Measurements from ENCODE around the gene KMT2C. TPM values are rescaled to one million over a fixed set of nuclear protein-coding genes. Genes with fewer than 3 reads are reported as not detected.
A peak's percentile ranks its signal among the peaks of the same experiment; 100 is the strongest.
"Not testable (repeated sequence)": the region's sequence is repeated elsewhere in the genome, so short reads cannot be mapped to it uniquely, and the experiment has no call there.

KMT2C gene
- polyA plus RNA-seq, 1 donor, result 50.1 TPM

DNA sequence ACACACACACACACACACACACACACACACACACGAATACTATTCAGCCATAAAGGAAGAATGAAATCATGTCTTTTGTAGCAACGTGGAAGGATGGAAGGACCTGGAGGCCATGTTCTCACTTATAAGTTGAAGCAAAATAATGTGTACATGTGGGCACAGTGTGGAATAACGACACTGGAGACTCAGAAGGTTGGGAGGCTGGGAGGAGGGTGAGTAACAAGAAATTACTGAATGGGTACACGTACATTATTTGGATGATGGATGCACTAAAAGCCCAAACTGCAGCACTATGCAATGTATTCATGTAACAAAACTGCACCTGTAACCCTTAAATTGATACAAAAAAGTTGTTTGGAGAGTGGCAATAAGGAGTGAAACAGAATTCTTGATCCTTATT, 32.1 kb downstream of the KMT2C start:
- no peak for DNase-seq

DNA sequence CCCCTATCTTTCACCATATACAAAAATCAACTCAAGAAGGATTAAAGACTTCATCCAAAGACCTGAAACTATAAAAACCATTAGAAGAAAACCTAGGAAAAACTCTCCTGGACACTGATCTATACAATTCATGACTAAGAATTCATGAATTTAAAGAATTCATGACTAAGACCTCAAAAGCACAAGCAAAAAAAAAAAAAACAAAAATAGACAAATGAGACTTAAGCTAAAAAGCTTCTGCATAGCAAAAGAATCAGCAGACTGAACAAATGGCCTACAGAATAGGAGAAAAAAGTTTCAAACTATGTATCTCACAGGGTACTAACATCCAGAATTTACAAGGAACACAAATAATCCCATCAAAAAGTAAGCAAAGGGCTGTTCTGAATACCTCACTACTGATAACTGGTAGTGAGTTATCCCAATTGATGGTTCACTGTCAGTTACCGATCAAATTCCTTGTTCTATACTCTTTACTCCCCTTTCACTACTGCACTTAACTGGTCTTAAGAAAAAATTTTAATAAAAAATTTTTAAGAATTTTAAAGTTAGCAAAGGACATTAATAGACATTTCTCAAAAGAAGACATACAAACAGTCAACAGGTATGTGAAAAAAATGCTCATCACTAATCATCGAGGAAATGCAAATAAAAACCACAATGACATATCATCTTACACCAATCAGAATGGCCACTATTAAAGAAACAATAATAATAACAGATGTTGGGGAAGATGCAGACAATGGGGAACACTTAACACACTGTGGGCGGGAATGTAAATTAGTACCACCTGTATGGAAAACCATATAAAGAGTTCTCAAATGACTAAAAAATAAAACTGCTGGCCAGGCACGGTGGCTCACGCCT, 33.2 kb downstream of the KMT2C start:
- DNase-seq, result no peak

DNA sequence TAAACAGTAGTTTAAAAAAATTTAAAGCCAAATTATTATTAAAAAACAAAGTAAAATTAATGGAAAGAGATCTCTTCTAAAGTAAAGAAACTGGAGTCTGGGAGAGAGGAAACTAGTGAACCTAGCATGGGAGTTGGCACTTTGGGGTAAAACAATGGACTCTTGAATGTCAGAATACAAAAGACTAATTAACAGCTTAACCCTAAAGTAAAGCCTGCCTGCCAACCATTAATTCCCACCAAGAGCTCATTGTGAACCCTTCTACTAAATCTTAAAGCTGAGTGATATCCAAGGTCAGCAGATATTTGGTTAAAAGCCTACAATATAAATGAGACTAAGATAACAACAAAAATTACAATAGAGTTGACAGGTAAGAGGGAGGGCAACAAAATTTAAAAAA, 36.5 kb downstream of the KMT2C start:
- no peak for DNase-seq

DNA sequence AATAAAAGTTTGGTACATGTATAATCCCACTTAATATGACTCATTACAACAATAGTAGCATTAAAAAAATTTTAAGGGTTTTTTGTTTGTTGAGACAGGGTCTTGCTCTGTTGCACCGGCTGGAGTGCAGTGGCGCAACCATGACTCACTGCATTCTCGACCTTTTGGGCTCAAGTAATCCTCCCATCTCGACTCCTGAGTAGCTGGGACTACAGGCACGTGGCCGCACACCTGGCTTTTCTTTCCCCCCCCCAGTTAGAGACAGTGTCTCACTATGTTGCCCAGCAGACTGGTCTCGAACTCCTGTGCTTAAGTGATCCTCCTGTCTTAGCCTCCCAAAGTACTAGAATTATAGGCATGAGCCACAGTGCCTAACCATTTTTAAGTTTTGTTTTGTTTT, 40.7 kb downstream of the KMT2C start:
- no peak for DNase-seq

DNA sequence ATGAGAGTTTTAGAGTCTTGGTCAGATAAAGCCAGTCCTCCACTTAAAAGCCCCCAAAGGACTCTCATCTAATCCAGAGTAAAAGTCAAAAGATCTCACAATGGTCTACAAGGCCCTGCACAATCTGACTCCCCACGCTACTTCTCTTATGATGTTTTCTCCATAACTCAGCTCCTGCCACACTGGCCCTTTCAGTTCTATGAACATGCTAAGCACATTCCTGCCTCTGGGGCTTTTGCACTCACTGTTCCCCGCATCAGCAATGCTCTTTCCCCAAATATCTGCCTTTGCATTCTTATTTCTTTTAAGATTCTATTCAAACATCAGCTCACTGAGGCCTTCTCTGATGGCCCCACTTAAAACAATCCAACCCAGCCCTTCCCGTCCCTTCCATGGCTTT, 41.6 kb downstream of the KMT2C start:
- DNase-seq, result peak; percentile 43

DNA sequence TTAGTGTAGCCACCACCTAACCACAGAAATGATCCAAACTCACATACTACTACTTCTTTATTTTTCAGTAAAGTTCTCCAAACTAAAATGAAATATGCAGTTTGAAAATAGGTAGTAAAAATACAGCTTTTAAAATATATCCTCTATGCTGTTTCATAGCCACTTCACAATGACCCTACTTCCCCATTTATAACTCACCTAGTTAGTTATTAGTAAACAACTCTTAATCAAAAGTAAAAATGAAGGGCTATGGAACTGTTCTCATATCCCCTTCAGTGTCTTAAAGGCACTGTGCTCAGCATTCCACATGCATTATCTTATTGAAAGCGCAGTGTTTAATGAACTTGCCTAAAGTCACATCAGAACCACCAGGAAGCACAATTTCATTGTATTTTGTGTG, 43.5 kb downstream of the KMT2C start:
- no peak for DNase-seq

DNA sequence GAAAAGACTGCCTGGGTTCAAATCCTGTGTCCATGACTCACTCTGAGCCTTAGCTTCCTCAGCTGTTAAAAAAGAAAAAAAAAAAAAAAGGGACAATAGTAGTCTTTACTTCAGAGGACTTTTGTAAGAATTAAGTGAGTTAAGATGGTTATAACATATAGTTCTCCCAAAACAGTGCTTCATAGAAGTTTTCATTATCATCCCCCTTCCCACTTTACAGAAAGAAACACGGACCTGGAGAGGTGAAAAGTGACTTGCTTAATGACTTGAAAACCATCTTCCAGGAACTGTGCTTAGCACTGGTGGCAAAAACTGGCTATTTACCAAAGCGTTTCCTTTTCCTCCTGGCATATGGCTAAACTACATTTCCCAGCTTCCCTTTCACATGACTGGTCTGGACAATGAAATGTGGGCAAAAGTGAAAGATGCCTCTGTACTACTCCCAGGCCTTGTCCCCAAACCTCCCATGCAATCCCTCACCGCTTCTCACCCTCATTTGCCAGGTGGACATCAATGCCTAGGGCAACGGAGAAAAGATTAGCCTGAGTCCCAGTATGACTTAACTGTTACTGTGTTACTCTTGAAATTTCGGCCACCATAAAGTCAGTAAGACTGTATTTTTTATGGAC, 49.6 kb downstream of the KMT2C start:
- not testable (repeated sequence) for DNase-seq

DNA sequence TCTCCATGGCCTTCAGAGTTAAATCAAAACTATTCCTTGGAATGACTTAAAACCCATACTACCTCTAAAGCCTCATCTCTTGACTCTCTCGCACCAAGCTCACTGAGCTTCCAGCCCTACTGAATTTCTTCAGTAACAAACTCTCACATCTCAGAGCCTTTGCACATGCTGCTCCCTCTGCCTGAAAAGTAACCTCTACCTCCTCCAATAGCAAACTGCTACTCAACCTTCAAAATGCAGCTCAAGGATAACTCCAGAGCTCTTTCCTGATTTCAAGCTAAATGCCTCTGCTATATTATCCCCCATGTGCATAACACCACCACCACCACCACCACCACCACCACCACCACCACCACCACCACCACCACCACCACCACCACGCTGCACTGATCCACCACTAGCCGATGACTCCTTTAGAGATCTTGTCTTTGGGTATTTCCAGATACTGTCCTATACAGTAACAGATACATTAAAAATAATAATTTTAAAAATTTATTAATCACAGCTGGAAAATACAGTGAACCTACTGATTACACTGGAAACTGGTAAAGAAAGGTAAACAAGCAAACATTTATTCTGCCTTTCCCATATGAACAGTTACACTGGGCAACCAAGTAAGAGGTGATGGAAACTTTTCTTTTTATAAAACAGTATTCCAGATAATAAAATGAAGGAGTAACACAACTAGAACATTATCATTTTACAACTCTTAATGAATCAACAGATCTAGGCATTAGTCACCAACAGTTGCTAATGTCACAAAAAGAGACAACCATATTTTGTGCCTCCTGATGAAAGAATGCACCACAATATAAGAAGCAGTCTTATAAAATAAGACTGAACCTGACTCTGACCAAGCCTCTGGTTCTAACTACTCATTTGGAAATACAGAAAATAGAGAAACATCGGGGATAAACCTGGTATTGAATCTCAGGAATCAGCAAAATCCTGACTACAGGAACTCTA, 51.3 kb downstream of the KMT2C start:
- not testable (repeated sequence) for DNase-seq

DNA sequence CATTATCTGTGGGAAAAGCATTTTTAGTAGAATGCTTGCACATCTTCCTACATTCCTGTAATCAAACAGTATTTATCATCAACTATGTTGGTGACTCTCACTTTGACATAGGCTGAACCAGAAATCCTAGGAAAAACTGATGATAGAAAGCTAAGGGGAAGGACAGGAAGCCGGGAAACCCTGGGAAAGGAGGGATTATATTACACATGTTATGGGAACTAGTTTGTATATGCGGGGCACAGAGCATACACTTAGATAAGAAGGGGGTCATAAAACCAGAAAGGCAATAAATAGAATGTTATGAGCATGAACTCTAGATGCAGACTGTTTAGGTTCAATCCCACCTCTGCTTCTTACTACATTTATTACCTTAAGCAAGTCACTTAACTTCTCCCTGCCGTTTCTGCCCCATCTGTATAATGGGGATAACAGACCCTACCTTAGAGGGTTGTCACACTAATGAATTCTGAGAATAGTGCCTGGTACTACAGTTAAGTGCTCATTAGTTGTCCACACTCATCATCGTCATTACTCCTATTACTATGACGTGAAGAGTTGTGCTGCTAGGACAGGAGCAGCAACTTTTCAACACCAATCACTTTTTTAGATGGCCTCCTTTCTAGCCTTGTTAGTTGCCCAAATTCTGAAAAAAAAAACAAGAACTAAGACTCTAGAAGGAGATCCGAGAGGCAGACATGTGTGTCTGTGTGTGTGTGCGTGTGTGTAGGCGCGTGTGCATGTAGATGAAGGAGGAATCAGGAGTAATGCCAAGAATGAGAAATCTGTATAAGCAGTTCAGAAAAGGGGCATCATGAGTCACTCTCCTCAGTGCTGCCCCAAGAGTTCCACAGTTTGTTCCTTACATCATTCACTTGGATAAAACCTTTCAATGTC, 52.2 kb downstream of the KMT2C start:
- no peak for DNase-seq

DNA sequence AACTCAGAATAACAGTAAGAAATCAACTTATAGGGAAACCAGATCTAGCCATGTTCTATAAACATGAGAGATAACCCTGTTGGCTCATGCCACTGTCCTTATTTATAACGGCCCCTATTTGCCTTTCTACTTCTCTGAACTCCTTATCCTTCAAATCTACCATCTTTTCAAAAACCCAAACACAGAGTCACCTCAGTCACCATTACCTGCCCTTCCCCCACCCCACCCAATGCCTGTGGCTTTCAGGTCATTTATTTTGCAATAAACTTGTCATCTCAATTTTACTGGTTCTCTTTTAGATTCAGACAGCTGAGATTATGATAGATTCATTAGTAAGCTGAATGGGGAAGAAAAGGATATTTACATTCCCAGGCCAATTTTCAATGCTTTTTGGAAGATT, 53.6 kb downstream of the KMT2C start:
- DNase-seq, result no peak

DNA sequence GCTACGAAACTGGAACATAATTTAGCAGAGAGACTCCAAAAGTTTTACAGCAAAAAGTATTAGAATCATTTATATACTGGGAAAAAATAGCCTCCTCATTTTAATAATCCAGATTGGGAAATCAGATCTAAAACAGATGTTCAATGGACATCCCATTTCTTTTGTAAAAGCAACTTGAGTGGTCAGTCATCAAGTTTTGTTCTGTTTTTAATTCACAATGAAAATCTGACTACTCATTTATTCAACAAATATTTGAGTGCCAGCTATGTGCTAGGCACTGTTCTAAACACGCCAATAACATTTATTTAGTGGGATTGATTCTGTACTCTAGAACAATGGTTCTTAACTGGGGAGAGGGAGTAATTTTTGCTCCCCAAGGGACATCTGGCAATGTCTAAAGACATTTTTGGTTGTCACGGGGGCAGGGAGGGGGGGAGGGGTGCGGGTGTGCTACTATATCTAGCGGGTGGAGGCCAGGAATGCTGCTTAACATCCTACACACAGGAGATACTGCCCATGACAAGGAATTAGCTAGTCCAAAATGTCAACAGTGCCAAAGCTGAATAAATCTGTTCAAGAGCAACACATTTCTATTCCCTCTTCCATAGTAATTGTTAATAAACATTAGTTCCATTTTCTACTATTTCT, 54.7 kb downstream of the KMT2C start:
- not testable (repeated sequence) for DNase-seq

DNA sequence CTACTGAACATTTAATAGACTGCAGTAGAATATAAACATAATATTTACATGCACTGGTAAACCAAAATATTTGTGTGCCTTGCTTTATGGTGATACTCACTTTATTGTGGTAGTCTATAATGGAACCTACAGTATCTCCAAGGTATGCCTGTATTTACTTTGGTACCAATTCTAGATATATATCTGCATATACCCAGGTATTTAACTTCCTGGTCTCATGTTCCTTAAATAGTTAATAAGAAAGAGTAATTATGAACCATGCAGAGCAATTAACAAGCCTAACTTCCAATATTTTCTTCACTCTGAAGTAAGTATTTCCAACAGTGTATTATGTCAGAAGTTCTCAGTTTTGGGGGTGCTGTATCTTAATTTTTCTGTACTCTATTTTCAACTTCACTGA, 57.3 kb downstream of the KMT2C start:
- DNase-seq, result not testable (repeated sequence)

DNA sequence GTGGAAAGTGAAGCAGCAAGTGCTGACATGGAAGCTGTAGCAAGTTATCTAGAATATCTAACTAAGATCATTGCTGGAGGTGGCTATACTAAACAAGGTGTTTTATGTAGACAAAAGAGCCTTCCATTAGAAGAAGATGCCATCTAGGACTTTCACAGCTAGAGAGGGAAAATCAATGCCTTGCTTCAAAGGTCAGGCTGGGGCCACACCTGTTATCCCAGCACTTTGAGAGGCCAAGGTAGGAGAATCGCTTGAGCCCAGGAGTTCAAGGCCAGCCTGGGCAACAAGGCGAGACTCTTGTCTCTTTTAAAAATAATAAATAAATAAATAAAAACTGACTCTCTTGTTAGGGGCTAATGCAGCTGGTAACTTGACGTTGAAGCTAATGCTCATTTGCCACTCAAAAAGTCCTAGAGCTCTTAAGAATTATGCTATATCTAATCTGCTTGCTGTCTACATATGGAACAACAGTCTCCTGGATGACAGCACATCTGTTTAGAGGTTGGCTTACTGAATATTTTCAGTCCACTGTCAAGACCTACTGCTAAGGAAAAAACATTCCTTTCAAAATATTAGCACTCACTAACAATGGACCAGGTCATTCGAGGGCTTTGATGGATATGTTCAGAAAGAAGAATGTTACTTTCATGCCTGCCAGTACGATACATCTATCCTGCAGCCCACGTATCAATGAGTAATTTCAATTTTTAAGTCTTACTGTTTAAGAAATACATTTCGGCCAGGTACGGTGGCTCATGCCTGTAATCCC, 58.9 kb downstream of the KMT2C start:
- not testable (repeated sequence) for DNase-seq

DNA sequence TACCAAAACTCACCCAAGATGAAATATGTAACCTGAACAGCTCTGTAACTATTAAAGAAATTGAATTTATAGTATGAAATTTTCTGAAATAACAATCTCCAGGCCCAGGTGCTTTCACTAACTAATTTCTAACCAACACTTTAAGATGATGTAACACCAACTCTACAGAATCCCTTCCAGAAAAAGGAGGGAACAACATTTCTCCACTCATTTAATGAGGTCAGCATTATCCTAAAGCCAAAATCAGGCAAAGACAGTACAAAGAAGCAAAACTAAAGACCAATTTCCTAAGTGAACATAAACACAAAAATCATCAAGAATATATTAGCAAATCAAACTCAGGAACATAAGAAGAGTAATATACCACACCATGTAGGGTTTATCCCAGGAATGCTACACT, 65.5 kb downstream of the KMT2C start:
- DNase-seq, result no peak

DNA sequence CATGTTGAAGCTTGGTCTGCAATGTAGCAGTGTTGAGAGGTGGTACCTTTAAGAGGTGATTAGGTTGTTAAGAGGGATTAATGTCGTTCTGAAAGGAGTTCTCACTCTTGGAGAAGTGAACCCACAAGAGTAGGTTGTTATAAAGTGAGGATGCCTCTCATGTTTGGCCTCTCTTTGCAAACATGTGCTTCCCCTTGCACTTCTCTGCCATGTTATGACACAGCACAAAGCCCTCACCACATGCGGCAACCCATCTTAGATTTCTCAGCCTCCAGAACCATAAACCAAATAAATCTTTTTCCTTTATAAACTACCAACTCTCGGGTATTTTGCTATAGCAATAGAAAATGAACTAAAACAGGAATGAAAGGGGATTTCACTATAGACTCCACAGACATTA, 66.3 kb downstream of the KMT2C start:
- DNase-seq, result no peak

DNA sequence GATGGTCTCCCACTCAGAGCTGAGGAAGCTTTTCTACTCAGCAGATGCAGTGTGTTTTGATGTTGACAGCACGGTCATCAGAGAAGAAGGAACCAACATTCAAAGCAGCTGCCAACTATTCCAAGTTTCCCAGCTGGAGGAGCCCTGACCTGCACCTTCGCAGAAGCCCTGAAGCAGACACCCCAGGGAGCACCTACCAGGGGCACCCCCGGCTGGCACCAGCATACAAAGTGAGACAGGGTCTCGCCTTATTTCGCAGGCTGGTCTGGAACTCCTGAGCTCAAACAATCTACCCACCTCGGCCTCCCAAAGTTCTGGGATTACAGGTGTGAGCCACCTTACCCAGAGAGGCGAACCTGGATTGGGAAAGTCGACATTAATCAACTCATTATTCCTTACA, 68.6 kb downstream of the KMT2C start:
- no peak for DNase-seq

DNA sequence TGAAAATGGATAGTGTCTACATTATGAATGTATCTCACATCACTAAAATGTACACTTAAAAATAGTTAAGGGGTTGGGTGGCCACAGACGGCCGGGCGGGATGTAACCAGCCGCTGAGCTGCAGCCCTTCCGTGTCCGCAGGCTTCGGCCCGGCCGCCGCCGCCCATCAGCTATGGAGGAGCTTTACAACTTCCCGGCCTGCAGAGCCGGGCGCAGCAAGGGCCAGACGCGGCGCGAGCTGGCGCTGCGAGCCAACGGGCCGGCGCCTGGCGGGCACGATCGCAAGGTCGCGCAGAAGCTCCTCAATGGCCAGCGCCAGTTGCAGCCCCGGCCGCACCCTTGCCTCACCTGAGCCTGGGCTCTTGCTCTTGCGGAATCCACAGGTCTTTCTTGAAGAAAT, 69.1 kb downstream of the KMT2C start:
- peak; percentile 15 for DNase-seq

DNA sequence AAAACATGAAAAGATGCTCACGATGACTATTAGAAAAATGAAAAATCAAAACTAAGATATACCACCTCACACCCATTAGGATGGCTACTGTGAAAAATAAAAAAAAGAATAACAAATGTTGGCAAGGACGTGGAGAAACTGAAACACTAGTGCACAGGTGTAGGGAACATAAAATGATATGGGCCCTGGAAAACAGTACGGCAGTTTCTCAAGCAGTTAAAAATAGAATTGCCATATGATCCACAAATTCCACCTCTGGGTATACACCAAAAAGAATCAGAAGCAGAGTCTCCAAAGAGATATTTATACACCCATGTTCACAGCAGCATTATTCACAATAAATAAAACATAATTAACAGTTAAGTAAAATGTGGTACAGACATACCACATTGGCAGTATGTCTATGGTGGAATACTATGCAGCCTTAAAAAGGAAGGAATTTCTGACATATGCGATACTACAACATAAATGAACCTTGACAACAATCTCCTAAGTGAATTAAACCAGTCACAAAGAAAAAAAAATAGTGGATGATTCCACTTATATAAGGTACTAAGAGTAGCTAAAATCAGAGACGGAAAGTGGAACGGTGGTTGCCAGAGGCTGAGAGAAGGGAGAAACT, 69.7 kb downstream of the KMT2C start:
- DNase-seq, result no peak

DNA sequence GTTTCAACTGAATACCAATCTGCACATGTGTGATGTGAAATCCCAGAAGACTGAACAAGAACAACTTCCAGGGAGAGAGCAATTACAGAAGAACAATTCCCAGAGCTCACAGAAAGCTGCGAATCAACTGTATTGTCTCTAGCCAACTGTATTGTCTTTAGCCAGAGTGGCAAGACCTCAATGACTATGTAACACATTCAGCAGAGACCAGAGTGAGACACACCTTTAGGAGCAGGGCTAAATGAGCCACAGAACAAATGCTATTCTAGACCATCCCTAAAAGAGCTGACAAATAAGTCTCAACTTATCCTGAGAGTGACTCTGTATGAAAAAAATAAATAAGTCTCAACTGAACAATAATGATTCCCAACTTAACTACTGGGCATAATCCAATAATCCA, 72.0 kb downstream of the KMT2C start:
- DNase-seq, result no peak
